NCI-H1694 (cell line): Measurements from ENCODE around the gene CFAP74.

Source experiments
- DNase-seq: peaks from one replicate; lab custom pipeline; 2025; lab: John Stamatoyannopoulos, UW

The CFAP74 gene

DNA sequence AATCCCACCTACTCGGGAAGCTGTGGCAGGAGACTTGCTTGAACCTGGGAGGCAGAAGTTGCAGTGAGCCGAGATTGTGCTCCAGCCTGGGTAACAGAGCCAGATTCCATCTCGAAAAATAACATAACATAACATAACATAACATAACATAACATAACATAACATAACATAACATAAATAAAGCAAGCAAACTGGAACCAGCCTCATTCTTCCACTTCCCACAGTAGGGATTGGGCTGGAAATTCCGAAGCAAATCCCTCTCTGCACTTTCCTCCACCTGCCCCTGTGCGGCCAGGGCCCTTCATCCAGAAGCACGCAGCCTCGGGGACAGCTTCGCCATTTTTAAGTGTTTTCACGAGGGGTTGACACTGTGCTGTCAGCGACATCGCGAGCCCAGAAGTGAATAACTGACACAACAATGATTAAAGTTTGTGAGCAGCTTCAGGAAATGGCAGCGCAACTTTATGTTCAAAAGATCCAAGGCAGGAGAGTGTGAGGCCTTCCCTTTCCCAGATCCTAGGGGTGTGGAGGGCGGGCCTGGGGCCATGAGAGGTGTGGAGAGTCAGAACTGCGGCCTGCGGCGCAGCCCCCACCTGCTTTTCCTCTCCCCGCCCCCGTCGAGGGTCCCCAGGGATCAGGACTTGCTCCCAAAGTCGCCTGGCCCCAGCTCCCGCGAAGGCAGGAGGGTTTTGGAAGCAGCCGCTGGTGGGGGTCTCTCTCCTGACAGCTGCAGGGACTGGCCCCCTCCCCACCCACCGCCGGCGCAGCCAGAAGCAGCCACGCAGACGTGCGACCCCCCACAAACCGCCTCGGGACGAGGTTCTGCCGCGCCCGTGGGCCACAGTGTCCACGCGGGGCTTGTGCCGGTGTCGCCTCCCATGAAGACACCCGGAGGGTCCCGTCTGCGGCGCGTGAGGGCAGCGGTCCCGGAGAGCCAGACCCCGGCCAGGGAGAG is 14.9 kb upstream of the CFAP74 start:
- DNase-seq: no peak

DNA sequence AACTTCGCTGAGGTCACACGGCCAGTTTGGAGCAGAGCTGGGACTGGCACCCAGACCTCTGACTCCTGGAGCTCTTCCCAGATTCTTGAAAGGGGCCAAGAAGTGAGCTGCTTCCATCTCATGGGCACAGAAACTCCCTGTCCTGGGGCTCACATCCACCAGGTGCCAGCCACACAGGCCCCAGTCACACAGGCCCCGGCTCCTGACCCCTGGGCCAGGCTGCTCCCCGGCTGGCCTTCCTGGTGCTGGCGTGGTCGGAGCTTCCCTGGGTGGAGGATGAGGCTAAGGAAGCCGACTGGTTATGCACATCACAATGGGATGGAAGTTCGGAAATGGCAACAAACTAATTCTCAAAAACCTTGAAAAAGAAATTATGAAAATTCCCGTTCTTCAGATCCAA is 12.5 kb upstream of the CFAP74 start:
- DNase-seq: no peak

DNA sequence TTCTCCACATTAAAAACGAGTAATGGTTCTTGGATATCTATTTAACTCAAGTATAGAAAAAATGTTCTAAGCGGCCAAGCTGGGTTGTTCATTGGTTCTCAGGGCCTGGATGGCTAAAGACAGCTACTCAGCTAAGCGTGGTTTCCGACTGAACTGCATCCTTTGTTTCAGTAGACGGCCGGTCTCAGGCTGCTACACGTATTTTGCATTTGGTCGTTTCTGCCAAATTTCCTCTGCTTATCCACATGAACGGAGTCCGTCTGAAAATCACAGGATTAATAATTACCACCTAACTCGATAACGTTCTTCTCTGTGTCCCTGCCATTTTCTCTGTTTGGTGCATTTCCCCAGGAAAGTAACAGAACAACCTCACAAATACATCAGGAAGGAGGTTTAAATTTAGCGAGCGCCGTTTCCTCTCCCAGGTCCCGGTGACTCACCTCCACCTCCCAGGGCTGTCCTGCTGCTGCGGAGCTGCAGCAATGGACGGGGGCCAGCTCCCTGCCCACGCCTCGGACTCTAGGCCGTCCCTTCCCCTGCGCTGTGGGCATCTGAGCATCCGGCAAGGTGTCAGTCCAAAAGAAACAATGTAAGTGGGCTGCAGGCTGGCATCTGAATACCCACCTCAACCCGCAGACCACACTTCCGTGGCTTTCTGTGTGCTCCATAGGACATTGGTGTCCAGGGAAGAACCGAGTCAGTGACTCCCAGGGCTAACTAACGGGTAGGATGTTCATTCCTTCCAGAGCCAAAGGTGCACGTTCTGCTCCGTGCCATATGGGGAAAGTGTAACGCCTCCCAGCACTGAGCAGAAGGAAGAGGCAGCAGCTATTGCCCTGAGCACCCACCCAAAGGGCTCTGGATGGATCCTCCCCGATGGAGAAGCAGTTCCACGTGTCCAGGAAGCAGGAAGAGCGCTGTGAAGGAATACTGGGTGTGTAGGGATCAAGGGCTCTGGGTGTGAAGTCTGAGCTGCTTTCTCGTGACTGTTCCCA is 11.5 kb upstream of the CFAP74 start:
- no peak for DNase-seq

DNA sequence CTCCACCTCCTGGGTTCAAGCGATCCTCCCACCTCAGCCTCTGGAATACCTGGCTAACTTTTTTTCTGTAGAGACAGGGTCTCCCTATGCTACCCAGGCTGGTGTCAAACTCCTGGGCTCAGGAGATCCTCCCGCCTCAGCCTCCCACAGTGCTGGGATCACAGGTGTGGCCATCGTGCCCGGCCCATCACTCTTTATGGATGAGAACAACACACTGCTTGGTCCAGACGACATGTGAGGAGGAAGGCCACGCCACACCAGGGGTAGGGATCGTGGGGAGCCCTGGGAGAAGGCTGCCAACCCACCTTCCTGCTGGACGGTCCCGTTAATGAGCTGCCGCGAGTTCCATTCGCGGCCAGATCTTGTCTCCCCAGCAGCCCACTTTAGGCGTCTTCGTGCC is 10.6 kb upstream of the CFAP74 start:
- DNase-seq: no peak

DNA sequence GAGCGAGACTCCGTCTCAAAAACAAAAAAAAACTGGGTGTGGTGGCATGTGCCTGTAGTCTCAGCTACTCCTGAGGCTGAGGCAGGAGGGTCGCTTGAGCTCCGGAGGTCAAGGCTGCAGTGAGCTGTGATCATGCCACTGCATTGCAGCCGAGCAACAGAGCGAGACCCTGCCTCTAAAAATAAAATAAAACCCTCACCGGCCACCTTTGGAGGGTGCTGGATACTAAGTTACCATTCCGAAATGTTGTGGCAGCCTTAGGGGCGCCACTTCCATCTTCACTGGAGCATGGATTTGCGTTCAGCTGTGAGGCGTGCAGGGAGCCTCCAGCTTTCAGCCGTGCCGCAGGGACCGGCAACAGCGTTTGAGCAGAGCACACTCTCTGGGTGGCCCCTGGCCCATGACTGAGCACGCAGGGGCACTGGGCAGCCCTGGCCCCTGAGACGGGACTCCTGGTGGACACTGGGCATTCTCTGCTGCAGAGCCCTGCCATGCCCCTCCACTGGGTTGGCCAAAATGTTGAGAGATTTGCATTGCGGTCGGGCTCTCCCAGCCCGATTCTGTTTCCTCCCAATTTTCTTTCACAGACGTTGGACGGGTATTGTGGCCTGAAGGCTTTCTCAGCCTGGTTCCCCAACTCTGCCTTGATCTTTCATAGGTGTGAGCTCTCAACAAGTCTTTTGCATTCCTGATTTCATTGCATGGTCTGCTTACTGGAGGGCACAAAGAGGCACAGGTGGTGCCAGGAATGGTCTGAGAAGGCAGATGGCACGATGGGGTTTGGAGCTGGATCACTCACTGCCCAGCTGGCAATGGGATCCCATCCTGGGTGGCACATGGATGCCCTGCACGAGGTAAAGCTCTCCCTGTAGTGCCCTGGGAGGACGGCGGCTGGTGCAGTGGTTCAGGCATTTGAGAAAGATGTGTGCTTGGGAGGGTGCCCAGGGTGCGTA is 5.8 kb upstream of the CFAP74 start:
- no peak for DNase-seq

DNA sequence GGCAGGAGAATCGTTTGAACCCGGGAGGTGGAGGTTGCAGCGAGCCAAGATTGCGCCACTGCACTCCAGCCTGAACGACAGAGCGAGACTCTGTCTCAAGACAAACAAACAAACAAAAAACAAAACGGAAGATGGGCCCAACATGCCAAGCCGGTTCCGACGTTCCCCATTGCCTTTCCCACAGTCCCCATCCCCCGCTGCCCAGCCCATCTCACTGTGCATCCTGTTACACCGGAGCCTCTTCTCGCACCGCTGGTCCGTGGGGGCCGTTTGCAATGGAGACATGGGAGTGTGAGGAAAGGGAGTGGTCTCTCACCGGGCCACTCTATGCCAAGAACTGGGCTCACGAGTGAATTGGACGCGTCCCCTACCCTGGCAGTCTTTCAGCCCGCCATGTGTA is 1.3 kb upstream of the CFAP74 start:
- DNase-seq: no peak

DNA sequence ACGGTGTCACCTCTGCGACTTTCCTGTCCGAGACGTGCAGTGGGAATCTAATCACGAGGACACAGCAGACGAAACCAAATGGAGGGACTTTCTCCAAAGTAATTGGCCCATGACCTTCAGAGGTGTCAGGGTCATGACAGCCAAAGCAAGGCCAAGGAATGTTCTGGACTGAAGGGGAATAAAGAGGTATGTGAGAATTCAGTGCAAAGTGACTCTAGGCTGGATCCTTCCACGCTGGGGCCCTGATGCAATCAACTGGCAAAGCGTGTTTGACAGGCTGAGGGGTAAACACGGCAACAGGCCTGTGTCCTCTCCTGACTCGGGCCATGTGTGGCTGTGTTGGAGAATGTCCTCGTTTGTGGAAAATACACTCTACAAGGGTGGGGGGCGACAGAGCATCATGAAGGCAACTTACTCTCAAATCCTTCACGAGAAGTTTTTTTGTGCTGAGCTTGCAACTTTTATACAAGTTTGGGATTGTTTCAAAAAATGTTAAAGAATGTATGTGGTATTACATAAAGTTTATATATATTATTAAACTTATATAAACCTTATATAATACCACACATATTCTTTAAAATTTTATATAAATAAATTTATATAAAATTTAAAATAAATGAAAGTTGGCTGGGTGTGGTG is 1.7 kb downstream of the CFAP74 start:
- DNase-seq: no peak

DNA sequence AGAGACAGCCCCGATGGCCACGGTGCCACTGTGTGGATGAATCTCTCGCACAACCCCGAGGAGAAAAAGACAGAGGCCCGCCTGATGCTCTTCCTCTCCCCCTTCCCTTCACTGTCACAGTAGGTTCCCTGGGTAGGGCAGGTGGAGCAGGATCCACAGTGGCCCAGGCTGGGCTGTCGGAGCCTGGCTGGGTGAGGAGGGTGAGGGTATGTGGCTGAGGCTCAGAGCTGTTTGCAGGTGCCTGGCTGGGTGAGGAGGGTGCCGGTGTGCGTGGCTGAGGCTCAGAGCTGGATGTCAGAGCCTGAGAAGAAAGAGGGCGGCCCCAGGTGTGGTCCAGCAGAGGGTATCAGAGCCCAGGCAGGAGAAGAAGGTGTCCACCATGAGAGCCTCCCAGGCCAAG is 2.7 kb downstream of the CFAP74 start:
- no peak for DNase-seq

DNA sequence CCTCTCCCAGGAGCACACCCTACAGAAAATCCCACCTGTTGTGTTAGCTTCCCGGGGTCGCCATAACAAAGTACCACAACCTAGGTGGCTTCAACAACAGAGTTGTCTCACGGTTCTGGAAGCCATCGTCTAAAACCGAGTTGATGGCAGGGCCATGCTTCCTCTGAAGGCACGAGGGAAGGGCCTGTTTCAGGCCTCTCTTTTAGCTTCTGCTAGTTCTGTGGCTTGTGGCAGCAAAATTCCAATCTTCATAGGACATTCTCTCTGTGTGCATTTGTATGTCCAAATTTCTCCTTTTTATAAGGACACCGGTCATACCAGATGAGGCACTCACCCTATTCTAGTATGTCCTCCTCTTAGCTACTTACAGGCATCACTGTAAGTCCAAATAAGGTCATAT is 3.2 kb downstream of the CFAP74 start:
- DNase-seq: no peak

DNA sequence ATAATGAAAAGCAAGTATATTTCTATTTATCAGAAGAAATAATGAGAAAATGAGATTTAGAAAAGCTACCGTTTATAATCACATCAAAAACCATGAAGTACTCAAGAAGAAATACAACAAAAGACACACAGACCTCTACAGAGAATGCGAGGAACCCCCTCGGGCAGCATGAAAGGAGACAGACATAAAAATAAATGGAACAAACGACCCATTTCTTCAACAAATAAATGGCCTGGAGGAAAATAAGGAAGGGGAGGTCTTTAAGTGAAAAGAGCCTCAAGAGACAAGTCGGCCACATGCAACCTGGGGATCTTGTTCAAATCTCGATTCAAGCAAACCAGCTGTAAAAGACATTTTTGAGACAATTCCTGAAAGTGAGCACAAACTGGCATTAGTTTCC is 6.0 kb downstream of the CFAP74 start:
- no peak for DNase-seq

DNA sequence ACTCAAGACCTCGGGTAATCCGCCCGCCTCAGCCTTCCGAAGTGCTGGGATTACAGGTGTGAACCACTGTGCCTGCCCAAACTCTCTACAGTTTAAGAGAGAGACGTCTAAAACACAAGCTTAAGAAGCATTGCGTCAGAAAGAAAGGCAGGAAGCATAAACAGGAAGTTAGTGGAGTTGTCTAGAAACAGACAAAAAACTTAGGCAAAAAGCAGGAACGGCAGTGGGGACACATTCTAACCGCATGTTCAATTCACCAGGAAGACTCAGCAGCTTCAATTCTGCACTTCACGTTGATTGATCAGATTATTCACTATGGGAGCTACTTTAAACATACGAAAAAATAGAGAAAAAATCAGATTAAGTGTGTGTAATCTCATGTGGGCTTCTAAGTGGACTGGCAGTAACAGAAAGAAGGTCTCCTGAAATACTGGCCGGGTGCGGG is 7.4 kb downstream of the CFAP74 start:
- DNase-seq: no peak

DNA sequence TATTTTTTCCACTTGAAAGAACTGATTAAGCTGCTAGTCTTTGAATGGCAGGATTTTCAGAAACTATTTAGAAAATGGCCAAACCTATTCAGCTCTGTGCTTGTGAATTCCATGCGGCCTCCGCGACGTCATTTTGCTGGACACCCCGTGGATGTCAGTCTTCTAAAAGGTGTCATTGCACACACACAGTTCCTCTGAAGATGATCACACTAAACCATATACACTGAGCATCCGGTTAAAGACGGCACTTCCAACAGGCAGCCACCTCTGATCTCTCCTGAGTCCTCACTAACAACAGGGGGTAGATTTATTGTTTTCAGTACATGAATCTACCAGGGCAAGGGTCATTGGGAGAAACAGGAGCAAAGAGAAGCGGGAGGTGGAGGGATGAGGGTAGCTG is 9.1 kb downstream of the CFAP74 start:
- no peak for DNase-seq

DNA sequence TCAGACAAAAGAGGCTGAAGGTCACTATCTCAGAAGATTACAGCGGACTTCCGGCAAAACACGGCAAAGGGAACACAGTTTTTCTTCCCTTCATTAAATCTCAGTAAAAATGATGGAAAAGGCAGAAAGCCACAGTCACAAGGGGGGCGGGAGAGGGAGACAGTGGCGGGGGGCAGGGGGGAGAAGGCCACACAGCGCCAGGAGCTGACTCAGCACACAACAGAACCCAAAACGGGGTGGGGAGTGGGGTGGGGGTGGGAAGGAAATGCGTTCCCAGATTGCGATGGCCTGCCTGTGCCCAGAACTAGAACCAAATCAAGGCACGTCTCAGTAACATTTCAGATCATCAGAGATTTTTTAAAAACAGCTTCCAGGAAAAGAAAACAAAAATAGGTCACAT is 13.4 kb downstream of the CFAP74 start:
- no peak for DNase-seq

DNA sequence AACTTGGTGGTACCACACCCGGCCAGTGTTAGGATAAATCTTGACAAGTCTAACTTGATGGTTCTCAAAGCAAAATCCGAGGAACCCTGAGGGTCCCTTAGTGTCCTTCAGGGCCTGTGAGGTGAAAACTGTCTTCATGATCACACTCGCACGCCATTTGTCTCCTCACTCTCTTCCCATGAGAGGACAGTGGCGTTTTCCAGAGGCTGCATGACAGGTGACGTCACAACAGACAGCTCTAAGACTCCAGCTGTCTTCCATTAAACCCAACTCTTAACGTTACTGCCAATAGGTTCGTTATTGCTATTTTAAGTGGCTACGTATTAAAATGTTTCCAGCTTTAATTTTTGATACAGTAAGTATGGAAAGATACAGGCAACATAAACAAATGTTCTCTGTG is 13.8 kb downstream of the CFAP74 start:
- no peak for DNase-seq

DNA sequence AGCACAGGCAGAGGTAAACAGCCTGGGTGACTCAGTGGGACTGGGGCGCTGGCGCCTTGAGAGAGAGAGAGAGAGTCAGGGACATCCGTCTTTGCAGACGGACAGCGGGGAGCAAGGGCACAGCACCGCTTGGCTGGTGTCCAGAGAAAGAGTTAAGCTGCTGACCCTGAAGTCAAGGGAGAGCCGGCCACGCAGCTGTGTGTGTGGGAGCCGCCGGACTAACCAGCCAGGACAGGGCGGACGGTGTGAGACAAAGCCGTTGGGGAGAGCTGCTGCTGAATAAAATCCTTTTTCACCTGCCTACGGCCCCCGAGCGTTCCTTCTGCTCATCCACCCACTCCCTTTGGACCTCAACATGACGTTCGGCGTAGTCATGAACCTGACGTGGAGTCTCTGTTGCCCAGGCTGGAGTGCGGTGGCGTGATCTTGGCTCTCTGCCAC is 14.5 kb downstream of the CFAP74 start:
- no peak for DNase-seq

DNA sequence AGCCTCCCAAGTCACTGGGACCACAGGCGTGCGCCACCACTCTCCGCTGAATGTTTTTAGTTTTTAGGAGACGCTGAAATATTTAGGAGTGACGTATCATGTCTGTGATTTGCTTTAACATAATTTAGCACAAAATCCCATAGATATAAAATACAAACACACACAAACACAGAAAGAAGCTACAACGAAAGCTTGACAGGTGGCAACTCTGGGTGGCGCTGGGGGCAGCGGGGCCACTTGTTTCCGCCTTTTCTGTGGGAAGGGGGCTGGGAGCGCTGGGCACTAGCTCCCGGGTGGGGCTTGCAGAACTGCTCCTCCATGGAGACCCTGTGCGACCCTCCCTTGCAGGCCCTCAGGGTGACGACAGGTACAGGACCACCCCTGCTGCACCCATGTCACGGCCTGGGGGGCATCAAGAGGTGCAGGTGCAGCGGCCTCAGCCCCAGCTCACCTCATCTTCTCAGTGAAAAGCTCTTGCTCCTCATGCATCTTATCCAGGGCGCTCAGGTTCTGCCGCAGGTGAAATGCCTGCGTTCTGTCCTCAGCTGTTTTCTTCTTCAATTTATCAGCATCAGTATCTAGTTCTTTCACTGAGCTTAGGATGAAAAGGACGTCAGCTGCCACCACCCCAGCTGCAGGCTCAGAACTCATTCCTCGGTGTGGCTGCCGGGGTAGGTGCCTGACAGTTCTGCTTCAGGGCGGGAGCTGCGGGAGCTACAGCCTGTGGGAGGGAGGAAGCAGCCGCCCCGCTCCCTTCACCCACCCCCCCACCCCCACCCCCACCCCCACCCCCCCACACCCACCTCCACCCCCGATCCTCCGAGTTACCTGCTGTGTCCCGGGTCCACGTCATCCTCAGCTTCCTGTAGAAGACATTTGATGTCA is 15.3 kb downstream of the CFAP74 start:
- no peak for DNase-seq

DNA sequence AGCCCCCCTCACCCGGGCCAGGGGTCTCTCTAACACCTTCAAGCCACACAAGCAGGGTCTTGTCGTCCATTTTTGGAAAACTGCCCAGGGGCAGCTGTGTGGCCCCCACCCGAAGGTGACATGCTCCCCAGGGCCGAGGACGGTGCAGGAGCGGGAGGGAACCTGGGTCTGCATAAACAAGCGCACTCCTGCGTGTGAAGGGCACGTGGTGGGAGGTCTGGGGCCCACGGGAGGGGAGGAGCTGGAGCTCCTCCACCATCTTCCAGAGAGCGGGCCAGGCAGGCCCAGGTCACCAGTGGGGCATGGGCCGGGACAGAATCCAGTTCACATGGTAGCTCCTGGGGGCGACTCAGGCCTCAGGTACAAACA is 16.5 kb downstream of the CFAP74 start:
- no peak for DNase-seq

DNA sequence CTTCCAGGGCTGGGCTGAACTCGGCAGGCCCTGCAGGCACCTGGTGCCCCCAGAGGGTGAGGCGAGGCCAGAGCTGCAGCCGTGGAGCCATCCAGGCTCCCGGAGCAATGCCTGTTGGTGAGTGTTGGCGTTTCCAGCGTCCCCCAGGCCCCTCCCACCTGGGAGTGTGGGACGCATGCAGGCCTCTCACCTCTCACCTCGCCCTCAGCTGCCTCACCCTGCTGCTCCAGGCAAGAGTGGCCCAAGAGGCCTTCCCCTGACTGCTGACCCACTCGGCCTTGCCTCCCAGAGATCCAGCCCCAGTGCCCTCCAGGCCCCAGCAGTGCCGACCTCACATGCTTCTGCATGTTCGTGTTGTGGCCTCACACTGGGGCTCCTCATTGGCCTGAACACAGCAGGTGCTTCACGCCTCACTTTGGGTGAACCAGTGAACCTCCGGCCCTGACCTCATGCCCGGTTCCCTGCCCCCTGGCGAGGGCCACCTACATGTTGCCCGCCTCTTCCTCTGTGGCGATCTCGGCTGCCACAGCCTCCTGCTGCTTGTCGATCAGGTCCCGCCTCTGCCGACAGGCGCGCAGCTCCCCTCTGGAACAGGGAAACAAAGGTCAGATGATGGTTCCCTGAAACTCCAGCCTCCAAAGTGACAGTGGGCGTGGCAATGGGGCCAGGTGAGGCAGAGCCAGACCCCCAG is 17.0 kb downstream of the CFAP74 start:
- no peak for DNase-seq

DNA sequence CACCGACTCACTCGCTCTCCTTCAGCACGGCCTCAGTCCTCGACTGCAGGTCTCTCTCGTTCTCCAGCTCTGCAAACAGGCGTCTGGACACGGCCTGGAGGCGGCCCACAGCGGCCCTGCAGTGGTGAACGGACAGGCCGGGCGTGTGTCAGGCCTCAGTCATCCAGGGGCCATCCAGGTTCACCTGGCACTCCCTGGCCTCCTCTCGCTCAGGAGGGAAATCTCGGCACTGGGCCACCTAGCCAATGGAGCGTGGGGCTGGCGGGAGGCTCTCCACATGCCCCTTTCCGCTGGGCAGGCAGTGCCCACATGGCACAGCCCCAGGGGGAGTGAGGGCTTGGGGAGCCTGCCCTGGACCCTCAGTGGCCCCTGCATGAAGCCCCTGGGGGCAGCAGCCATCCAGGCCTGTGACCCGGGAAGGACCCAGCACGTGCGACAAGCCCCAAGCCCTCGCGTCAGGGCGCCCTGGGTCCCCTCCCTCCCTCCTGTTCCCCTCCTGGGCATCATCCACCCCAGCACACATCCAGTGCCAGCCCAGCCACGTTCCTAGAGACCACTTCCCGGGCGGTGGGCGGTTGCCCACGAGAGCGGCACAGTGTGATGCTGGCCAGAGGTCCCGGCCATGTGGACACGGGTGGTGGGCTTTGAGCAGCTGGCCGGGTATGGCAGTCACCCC is 18.1 kb downstream of the CFAP74 start:
- no peak for DNase-seq
